SK-N-SH (cell line): ENCODE data around the gene ATF5.

Experiments
- CTCF ChIP-seq: fragments of 200-600 bp; sonication (generic); IDR thresholded peaks from 2 replicates; pipeline ENCODE4 v1.6.1; 2017; ENCODE audit warnings: antibody characterized with exemption, mild to moderate bottlenecking, moderate library complexity
- EP300 ChIP-seq, 2 experiments: IDR thresholded peaks; 2 replicates each; pipeline versions ENCODE4 v1.4.0 to v1.6.1; 2012; ENCODE audit warnings: borderline replicate concordance in 1 of 2, low read depth in 1 of 2, low read length in 1 of 2
- EZH2phosphoT487 ChIP-seq: fragments of 200-600 bp; sonication (generic); IDR thresholded peaks from 2 replicates; pipeline ENCODE4 v1.6.1; 2017; ENCODE audit warnings: low read depth, mixed run types, mild to moderate bottlenecking, antibody characterized with exemption, moderate library complexity, borderline replicate concordance
- FOSL2 ChIP-seq: IDR thresholded peaks from 2 replicates; pipeline ENCODE4 v1.4.0; 2012; ENCODE audit warnings: low read depth, mild to moderate bottlenecking, moderate library complexity, borderline replicate concordance
- FOXJ3 ChIP-seq: sonication (generic); formaldehyde crosslinking; IDR thresholded peaks from 2 replicates; pipeline ENCODE4 v1.5.1; 2020; ENCODE audit warnings: mild to moderate bottlenecking, missing genetic modification reagents
- FOXM1 ChIP-seq: IDR thresholded peaks from 2 replicates; pipeline ENCODE4 v1.4.0; 2012; ENCODE audit warnings: low read depth, mild to moderate bottlenecking
- GABPA ChIP-seq: IDR thresholded peaks from 2 replicates; pipeline ENCODE4 v1.4.0; 2012; ENCODE audit warnings: low read depth, mild to moderate bottlenecking
- MAX ChIP-seq: IDR thresholded peaks from 2 replicates; pipeline ENCODE4 v1.4.0; 2012; ENCODE audit warnings: low read depth
- POLR2AphosphoS5 ChIP-seq: IDR thresholded peaks from 2 replicates; pipeline ENCODE4 v1.6.1; 2012; ENCODE audit warnings: low read depth, low read length
- REST ChIP-seq: IDR thresholded peaks from 2 replicates; pipeline ENCODE4 v1.6.1; 2012; ENCODE audit warnings: mild to moderate bottlenecking, low read depth, low read length, moderate library complexity
- SIN3A ChIP-seq: IDR thresholded peaks from 2 replicates; pipeline ENCODE4 v1.6.1; 2012; ENCODE audit warnings: low read depth, mild to moderate bottlenecking, low read length, moderate library complexity, borderline replicate concordance
- TEAD4 ChIP-seq: IDR thresholded peaks from 2 replicates; pipeline ENCODE4 v1.4.0; 2012; ENCODE audit warnings: mild to moderate bottlenecking, borderline replicate concordance; ENCODE audit not compliant: insufficient read depth
- USF1 ChIP-seq: IDR thresholded peaks from 2 replicates; pipeline ENCODE4 v1.4.0; 2012; ENCODE audit warnings: low read depth, borderline replicate concordance

GRCh38 chr19:49908480-49909420, 20.3 kb upstream of the ATF5 start:
- no peak for TF ChIP-seq REST
- no peak for TF ChIP-seq EP300 (IDR thresholded peaks at IDR 0.05; ENCODE audit: borderline replicate concordance in 1 of 2, low read depth in 1 of 2, low read length in 1 of 2)
- no peak for TF ChIP-seq FOXJ3 (CRISPR knock-in tag)
- TF ChIP-seq CTCF, result no peak
- TF ChIP-seq POLR2AphosphoS5, result no peak
- no peak for TF ChIP-seq GABPA
- no peak for TF ChIP-seq FOXM1
- TF ChIP-seq TEAD4, result no peak
- TF ChIP-seq MAX, result no peak
- no peak for TF ChIP-seq USF1
- TF ChIP-seq FOSL2, result no peak
- TF ChIP-seq EZH2phosphoT487, result no peak
- no peak for TF ChIP-seq SIN3A
